ENCODE data around the gene DOK7.
"Not testable (repeated sequence)": the region's sequence is repeated elsewhere in the genome, so short reads cannot be mapped to it uniquely, and the experiment has no call there.

The DOK7 gene

DNA sequence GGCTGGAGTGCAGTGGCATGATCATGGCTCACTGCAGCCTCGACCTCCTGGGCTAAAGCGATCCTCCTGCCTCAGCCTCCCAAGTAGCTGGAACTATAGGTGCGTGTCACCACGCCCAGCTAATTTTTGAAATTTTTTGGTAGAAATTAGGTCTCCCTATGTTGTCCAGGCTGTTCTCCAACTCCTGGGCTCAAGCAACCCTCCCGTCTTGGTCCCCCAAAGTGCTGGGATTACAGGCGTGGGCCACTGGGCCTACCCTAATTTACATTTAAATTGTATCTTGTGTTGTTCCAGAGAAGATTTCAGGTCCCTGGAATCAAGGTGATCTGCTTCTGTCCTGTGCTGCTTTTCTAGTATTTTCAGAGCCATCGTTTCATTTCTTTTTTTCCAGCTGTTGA, 70.3 kb downstream of the DOK7 start:
- Histone ChIP-seq H3K4me2 (ENCODE audit: insufficient read depth, low read length) (no peak overlapping the region), H4K20me1 (ENCODE audit: insufficient read depth, low read length) (peaks cover 31% of the 10 kb centered on the region), H3K9me3 (ENCODE audit: insufficient read depth, low read length, severe bottlenecking) (no peaks in the 10 kb centered on the region), H3K27me3 (ENCODE audit: insufficient read depth, low read length, poor library complexity) (no peaks in the 10 kb centered on the region), H3K79me2 (ENCODE audit: insufficient read depth, low read length) (peaks cover 36% of the 10 kb centered on the region), H3K36me3 (ENCODE audit: insufficient read depth, low read length) (peaks cover 17% of the 10 kb centered on the region), H3K9ac (ENCODE audit: low read depth, low read length) (no peak overlapping the region), H3K27ac (ENCODE audit: low read length) (no peak overlapping the region), H3K4me3 (ENCODE audit: low read depth in 1 of 2, low read length in 2 of 2) (no peak overlapping the region), H2AFZ (ENCODE audit: low read depth, low read length) (no peak overlapping the region), H3K4me1 (ENCODE audit: insufficient read depth, low read length) (peaks cover 37% of the 10 kb centered on the region)
- no peak for TF ChIP-seq EZH2 (IDR thresholded peaks at IDR 0.05; ENCODE audit: borderline replicate concordance, low read depth, low read length, severe bottlenecking)
- TF ChIP-seq, protein P1, sequence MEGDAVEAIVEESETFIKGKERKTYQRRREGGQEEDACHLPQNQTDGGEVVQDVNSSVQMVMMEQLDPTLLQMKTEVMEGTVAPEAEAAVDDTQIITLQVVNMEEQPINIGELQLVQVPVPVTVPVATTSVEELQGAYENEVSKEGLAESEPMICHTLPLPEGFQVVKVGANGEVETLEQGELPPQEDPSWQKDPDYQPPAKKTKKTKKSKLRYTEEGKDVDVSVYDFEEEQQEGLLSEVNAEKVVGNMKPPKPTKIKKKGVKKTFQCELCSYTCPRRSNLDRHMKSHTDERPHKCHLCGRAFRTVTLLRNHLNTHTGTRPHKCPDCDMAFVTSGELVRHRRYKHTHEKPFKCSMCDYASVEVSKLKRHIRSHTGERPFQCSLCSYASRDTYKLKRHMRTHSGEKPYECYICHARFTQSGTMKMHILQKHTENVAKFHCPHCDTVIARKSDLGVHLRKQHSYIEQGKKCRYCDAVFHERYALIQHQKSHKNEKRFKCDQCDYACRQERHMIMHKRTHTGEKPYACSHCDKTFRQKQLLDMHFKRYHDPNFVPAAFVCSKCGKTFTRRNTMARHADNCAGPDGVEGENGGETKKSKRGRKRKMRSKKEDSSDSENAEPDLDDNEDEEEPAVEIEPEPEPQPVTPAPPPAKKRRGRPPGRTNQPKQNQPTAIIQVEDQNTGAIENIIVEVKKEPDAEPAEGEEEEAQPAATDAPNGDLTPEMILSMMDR (IDR thresholded peaks at IDR 0.05; ENCODE audit: borderline replicate concordance, extremely low read depth, low read length, poor library complexity, severe bottlenecking), result no peak
- DNase-seq (no peak), ATAC-seq (ENCODE audit: insufficient read depth, low read depth) (no peak)

DNA sequence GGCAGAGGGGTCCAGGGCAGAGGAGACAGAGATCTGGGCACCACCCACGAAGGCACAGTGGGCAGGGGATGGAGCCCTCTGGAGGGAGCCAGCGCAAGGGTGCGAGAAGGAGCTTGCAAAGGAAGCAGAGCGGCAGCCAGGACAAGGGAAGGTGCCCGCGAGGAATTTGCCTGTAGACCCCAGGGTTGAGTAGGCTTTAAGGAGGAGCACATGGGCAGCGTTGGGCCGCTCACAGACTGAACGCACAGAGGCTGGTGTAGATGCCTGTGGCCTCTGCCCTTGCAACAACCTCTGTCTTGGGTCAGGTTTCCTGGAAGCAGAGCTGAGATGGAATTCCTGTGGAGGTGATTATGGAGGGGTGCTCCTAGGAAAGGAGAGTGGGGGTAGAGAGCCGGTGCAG, 72.7 kb downstream of the DOK7 start:
- DNase-seq; H3K4me3 ChIP-seq (ENCODE audit: low read depth in 1 of 2, low read length in 2 of 2); H3K36me3 ChIP-seq (ENCODE audit: insufficient read depth, low read length); H3K4me2 ChIP-seq (ENCODE audit: insufficient read depth, low read length); ATAC-seq (ENCODE audit: insufficient read depth, low read depth); H3K27me3 ChIP-seq (ENCODE audit: insufficient read depth, low read length, poor library complexity); H3K9me3 ChIP-seq (ENCODE audit: insufficient read depth, low read length, severe bottlenecking); H3K27ac ChIP-seq (ENCODE audit: low read length); H3K9ac ChIP-seq (ENCODE audit: low read depth, low read length); H2AFZ ChIP-seq (ENCODE audit: low read depth, low read length): not testable (repeated sequence)
- peaks cover 10% of the 10 kb centered on the region for H4K20me1 ChIP-seq (ENCODE audit: insufficient read depth, low read length)
- peaks cover 14% of the 10 kb centered on the region for H3K79me2 ChIP-seq (ENCODE audit: insufficient read depth, low read length)
- H3K4me1 ChIP-seq (ENCODE audit: insufficient read depth, low read length), result peaks cover 17% of the 10 kb centered on the region

DNA sequence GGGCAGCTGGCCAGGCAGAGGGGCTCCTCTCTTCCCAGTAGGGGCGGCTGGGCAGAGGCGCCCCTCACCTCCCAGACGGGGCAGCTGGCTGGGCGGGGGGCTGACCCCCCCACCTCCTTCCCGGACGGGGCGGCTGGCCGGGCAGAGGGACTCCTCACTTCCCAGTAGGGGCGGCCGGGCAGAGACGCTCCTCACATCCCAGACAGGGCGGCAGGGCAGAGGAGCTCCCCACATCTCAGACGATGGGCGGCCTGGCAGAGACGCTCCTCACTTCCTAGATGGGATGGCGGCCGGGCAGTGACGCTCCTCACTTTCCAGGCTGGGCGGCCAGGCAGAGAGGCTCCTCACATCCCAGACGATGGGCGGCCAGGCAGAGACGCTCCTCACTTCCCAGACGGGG, 75.8 kb downstream of the DOK7 start:
- not testable (repeated sequence) for H3K27ac ChIP-seq (ENCODE audit: low read length)

DNA sequence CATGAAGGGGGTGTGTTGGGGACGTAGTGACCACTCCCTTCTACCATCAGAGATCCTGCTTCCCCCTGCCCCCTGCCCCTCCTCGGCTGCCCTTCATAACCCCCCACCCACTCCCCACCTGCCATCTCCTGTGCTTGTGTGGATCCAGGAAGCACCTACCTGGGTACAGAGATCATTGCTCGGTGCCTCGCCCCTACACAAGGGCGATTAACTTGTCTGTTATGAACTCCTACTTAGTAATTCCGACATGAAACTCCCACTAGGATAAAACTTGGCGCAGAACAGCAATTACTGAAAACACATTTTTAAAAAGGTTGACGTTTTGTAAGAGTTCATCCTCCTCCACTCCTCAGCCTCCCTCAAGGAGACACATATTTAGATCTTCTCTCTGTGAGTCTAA, 80.3 kb downstream of the DOK7 start:
- not testable (repeated sequence) for H3K27ac ChIP-seq (ENCODE audit: low read length); H3K27me3 ChIP-seq (ENCODE audit: insufficient read depth, low read length, poor library complexity); DNase-seq; H3K4me3 ChIP-seq (ENCODE audit: low read depth in 1 of 2, low read length in 2 of 2); H3K4me1 ChIP-seq (ENCODE audit: insufficient read depth, low read length); H3K79me2 ChIP-seq (ENCODE audit: insufficient read depth, low read length); H3K36me3 ChIP-seq (ENCODE audit: insufficient read depth, low read length); H2AFZ ChIP-seq (ENCODE audit: low read depth, low read length); H3K9ac ChIP-seq (ENCODE audit: low read depth, low read length); ATAC-seq (ENCODE audit: insufficient read depth, low read depth); H4K20me1 ChIP-seq (ENCODE audit: insufficient read depth, low read length); H3K4me2 ChIP-seq (ENCODE audit: insufficient read depth, low read length); H3K9me3 ChIP-seq (ENCODE audit: insufficient read depth, low read length, severe bottlenecking)

More for the DNA sequence above, 75.8 kb downstream of the DOK7 start:
- not testable (repeated sequence) for H3K79me2 ChIP-seq (ENCODE audit: insufficient read depth, low read length); H2AFZ ChIP-seq (ENCODE audit: low read depth, low read length); H3K36me3 ChIP-seq (ENCODE audit: insufficient read depth, low read length); H3K4me3 ChIP-seq (ENCODE audit: low read depth in 1 of 2, low read length in 2 of 2); H3K4me1 ChIP-seq (ENCODE audit: insufficient read depth, low read length); H3K4me2 ChIP-seq (ENCODE audit: insufficient read depth, low read length); H4K20me1 ChIP-seq (ENCODE audit: insufficient read depth, low read length); ATAC-seq (ENCODE audit: insufficient read depth, low read depth); DNase-seq; H3K27me3 ChIP-seq (ENCODE audit: insufficient read depth, low read length, poor library complexity); H3K9me3 ChIP-seq (ENCODE audit: insufficient read depth, low read length, severe bottlenecking); H3K9ac ChIP-seq (ENCODE audit: low read depth, low read length)
